Activated CD4-positive, alpha-beta T cell treated with anti-CD3 and anti-CD28 coated beads for 4 hours (primary cell): ENCODE measurements around the gene GPD2.
"Not testable (repeated sequence)": the region's sequence is repeated elsewhere in the genome, so short reads cannot be mapped to it uniquely, and the experiment has no call there.

Source experiments
- DNase-seq, 2 donors: peaks; one replicate each; pipeline ENCODE4 v3.0.0-alpha.2; 2020

The GPD2 gene

GRCh38 chr2:156592809-156593593 lies 156.8 kb downstream of the GPD2 start:
- no peak for DNase-seq

DNA sequence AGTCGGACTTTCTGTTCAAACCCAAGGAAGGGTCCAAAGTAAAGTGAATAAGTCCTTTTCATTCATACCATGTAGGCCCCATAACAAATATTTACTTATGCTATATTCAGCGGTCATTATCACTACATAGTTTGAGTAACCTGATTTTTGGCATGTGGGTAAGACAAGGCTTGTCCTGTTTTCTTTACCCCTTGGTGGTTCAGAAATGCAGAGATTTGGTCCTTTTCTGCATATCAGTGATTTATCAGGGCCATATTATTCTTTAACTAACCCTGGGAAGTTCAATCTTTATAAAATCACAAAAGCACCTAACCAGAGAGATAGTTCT lies 157.4 kb downstream of the GPD2 start:
- no peak for DNase-seq

GRCh38 chr2:156598563-156598962 lies 162.4 kb downstream of the GPD2 start:
- DNase-seq, result no peak

GRCh38 chr2:156600196-156600595 lies 164.0 kb downstream of the GPD2 start:
- DNase-seq, result no peak

DNA sequence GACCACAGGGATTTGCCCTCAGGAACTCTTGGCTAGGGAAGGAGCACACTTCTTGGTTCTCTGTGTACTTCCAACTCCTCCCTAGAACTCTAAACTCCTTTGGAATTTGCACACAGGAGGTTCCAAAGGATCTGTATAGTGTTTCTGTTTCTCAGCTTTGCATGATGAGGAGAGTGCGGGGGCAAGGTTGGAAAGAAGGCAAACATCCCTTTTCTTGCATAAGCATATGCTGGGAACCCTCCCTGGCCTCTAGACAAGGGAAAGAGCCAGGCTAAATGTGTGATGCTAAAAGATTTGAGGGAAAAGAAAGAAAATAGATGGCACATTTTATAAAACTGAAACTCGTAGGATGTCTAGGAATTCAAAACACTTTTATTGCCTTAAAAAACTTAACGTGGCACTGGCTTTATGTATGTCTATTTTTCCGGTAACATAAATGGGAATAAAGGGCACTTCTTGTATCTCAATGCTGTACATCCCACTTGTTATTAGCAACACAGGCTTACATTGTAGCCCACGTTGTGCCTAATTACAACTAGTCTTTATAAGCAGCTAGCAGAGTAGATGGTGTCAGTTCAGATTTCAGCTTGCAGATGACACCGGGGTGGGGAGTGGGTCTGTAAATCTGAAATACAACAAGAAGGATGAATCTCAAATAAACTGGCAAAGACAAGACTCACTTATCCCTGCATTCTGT lies 165.8 kb downstream of the GPD2 start:
- no peak for DNase-seq

DNA sequence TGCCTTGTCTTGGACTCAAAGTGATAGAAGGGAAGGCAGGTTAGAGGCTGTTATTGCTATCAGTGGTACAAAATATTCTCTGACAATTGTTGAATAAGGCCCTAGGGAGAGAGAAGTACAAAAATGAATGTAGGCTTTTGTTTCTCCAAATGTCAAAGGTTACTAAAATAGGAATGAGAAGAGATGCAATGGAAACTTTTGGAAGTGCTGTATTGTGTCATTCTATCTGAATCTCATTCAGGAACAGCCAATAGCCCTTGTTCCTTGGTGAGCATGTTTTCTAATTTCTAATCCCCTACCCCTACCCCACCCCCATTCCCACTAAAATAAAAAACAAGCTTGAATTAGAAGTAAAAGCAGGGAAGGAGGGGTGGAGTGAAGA lies 166.4 kb downstream of the GPD2 start:
- DNase-seq, result no peak

DNA sequence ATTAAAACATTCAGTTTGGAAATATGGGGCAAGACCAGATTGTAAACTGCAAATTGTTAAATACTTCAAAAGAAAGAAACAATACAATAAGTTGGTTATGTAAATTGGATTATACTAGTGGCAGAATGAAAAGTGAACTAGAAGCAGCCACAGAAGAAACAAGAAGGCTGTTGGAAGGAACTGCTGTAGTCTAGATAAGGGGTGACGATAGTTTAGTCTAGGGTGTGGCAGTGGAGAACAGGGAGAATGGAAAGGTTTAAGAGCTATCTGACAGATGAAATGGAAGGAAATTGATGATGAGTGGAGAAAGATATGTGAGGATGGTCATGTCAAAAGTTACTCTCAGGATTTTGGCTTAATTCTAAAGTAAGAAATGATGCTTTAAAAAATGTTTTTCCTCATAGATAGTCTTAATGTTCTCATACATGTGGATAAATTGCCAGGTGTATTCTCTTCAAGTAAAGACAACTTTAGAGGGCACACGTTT lies 179.7 kb downstream of the GPD2 start:
- DNase-seq, result no peak

DNA sequence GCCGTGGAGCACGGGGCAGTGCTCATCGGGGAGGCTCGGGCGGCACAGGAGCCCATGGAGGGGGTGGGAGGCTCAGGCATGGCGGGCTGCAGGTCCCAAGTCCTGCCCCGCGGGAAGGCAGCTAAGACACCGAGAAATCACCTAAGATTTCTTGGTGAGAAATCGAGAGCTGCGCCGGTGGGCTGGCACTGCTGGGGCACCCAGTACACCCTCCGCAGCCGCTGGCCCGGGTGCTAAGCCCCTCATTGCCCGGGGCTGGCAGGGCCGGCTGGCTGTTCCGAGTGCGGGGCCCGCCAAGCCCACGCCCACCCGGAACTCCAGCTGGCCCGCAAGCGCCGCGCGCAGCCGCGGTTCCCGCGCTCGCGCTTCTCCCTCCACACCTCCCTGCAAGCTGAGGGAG lies 181.9 kb downstream of the GPD2 start:
- not testable (repeated sequence) for DNase-seq

DNA sequence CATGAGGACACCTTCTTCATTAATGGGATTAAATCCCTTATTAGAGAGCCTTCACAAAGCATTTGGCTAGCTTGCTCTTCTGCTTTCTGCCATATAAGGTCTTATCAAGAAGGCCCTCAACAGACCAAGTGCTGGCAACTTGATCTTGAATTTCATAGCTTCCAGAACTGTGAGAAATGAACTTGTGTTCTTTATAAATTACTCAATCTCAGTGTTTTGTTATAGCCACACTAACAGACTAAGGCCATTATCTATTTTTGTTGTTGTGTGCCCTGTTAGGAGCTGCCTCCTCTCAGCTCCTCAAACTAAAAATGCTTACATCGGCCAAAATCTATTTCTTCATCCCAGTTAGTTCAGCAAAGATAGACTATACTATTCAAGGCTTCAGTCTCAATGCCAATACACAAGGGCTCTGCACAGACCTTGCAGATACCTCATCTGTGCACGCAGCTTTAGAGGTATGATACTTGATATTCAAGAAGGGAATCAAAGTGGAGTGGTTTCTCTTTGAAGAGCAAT lies 182.9 kb downstream of the GPD2 start:
- DNase-seq, result no peak

GRCh38 chr2:156622491-156622890 lies 186.3 kb downstream of the GPD2 start:
- DNase-seq, result no peak

- DNase-seq, result no peak
These were observed 189.4 kb downstream of the GPD2 start for GRCh38 chr2:156625360-156626170.

DNA sequence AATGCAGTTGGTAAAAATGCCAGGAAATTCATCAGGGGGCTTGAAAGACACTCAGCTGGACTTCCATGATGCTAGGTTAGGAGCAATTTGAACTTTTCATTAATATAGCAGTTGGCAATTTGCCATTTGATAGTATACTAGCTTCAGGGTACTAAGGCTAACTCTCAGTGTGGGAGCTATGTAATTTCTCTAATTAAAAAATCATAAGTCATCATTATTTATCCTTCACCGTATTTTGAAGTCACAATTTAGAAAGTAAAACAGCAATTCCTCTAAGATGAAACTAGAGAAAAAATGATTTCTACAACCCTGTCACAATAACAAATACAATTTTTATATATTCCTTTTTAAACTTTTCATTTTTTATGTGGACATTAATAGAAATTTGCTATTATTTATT lies 190.8 kb downstream of the GPD2 start:
- no peak for DNase-seq

GRCh38 chr2:156630579-156631337 lies 194.6 kb downstream of the GPD2 start:
- no peak for DNase-seq

DNA sequence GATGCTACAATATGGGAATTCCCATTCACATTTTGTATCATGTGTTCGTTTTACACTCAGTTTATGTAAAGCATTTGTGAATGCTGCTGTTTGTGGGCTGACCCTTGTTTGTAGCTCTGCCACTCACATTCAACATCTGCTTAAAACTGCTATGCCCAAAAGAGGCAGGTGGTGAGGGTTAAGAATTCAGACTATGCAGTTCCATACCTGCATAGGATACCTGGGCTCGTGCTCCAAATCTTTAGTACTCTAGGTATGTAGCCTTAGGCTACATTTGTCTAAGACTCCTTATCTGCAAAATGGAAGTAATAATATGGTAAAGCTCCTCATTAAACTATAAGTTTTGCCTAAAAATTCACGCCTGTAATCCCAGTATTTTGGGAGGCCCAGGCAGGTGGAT lies 199.5 kb downstream of the GPD2 start:
- no peak for DNase-seq
